Measurements from ENCODE around the gene SDHAF2. TPM values are rescaled to one million over a fixed set of nuclear protein-coding genes. Genes with fewer than 3 reads are reported as not detected.
A peak's percentile ranks its signal among the peaks of the same experiment; 100 is the strongest.
"Not testable (repeated sequence)": the region's sequence is repeated elsewhere in the genome, so short reads cannot be mapped to it uniquely, and the experiment has no call there.

The SDHAF2 gene
- 10 to 100 TPM; 24.6 to 59.4 TPM for total RNA-seq

- WGBS, result under 1% methylated on average over 79 of the region's 82 CpGs
- peak; percentile 71 for TF ChIP-seq POLR2A (IDR thresholded peaks at IDR 0.05)
- peak; percentile 92 for TF ChIP-seq POLR2AphosphoS5 (IDR thresholded peaks at IDR 0.05)
- TF ChIP-seq, protein P1, sequence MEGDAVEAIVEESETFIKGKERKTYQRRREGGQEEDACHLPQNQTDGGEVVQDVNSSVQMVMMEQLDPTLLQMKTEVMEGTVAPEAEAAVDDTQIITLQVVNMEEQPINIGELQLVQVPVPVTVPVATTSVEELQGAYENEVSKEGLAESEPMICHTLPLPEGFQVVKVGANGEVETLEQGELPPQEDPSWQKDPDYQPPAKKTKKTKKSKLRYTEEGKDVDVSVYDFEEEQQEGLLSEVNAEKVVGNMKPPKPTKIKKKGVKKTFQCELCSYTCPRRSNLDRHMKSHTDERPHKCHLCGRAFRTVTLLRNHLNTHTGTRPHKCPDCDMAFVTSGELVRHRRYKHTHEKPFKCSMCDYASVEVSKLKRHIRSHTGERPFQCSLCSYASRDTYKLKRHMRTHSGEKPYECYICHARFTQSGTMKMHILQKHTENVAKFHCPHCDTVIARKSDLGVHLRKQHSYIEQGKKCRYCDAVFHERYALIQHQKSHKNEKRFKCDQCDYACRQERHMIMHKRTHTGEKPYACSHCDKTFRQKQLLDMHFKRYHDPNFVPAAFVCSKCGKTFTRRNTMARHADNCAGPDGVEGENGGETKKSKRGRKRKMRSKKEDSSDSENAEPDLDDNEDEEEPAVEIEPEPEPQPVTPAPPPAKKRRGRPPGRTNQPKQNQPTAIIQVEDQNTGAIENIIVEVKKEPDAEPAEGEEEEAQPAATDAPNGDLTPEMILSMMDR (IDR thresholded peaks at IDR 0.05), result peak in 1 of 4 experiments; percentile 7
- peaks cover 0 to 9% of the 10 kb centered on the region in 2 donors for H3K36me3 ChIP-seq
- peaks cover 7% of the 10 kb centered on the region for H3K4me1 ChIP-seq (replicated peaks)
- no peaks in the 10 kb centered on the region for H3K27me3 ChIP-seq (replicated peaks; ENCODE audit: insufficient read depth)
- DNase-seq (ENCODE audit: low spot score), result peak; percentile 97
- intact Hi-C loops (cut with DNase I), result no loop called here
- peak within 1 kb of the TSS; percentile 93 to 98 for H3K27ac ChIP-seq
- peak within 1 kb of the TSS; percentile 69 to 97 for H3K4me3 ChIP-seq
- no peaks in the 10 kb centered on the region for H3K9me3 ChIP-seq
Measured at GRCh38 chr11:61429691-61430582, at the start of gene SDHAF2, which contains the start of gene CPSF7. TSS of gene SDHAF2 (plus strand) at chr11:61430124. CDS start at chr11:61430147, 23 bp downstream. TSS of gene CPSF7 (minus strand) at chr11:61429975. CDS start at chr11:61429235, 740 bp downstream.

- WGBS, result 96% methylated on average over 9 of the region's 9 CpGs
- no peak for DNase-seq (ENCODE audit: low spot score)
- TF ChIP-seq, protein P1 (IDR thresholded peaks at IDR 0.05), result no peak
- Histone ChIP-seq H3K27me3 (replicated peaks; ENCODE audit: insufficient read depth) (no peaks in the 10 kb centered on the region), H3K27ac (no peak overlapping the region), H3K9me3 (no peaks in the 10 kb centered on the region), H3K4me1 (replicated peaks) (peaks cover 4% of the 10 kb centered on the region), H3K36me3 (no peaks in the 10 kb centered on the region), H3K4me3 (no peak overlapping the region)
- intact Hi-C loops (cut with DNase I), result no loop called here
Measured at GRCh38 chr11:61380884-61381283, 49.0 kb upstream of the SDHAF2 start.

- H3K36me3 ChIP-seq; H3K27me3 ChIP-seq (replicated peaks; ENCODE audit: insufficient read depth); H3K4me1 ChIP-seq (replicated peaks); DNase-seq (ENCODE audit: low spot score); H3K9me3 ChIP-seq; H3K27ac ChIP-seq; H3K4me3 ChIP-seq: not testable (repeated sequence)
- 96% methylated on average over 5 of the region's 5 CpGs for WGBS
- intact Hi-C loops (cut with DNase I), result loop anchor here (2.0 kb wide), 1 partner anchor 47 kb away; no protein-coding TSS in a partner anchor
Measured at GRCh38 chr11:61383859-61384258, 46.1 kb upstream of the SDHAF2 start.

DNA sequence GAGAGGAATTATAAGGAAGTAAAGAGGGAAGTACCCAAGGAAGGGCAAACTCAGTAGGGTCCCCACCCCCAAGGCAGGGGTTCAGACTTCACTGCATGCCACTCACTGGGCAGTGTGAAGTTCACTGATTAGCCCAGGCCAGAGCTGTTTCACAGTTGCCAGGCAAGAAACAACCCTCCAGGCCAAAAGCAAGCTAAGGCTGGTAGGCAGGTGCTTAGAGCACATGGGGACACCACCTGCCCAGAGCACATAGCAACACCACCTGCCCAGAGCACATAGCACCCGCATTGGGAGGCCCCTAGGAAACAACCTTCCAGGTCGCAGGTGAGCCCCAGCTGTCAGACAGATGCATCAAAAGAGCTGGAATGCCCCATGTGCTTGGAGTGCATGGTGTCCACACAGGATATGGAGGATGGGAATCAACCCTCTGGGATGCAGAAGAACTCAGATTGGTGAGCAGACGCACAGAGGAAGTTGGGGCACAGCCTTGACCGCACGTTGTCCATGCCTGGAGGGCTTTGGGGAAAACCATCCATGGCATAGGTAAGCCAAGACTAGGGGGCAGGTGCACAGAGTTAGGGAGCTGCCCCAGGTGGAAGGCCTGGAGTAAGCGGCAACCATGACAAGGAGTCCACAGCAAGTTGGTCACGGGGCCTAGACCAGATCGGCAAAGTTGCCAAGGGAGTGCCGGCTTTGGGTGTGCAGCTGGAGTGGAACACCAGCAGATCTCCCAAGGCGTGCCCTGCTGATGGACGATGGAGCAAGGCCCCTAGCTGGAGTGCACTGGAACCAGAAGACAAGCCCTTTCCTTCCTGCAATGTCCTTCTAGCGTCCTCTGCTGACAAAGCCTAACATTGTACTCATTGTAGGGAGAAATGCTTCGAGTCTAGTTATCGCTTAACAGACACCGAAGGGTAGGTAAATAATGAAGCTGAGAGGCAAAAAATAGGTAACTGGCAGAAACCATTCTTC is 45.4 kb upstream of the SDHAF2 start:
- Histone ChIP-seq H3K9me3 (no peaks in the 10 kb centered on the region), H3K4me1 (replicated peaks) (no peaks in the 10 kb centered on the region), H3K36me3 (no peaks in the 10 kb centered on the region), H3K4me3 (no peak overlapping the region), H3K27ac (no peak overlapping the region), H3K27me3 (replicated peaks; ENCODE audit: insufficient read depth) (no peaks in the 10 kb centered on the region)
- intact Hi-C loops (cut with DNase I), result loop anchor here (2.0 kb wide), 1 partner anchor 48 kb away; no protein-coding TSS in a partner anchor
- TF ChIP-seq POLR2A (IDR thresholded peaks at IDR 0.05) (no peak), POLR2AphosphoS5 (IDR thresholded peaks at IDR 0.05) (no peak)
- TF ChIP-seq, protein P1 (IDR thresholded peaks at IDR 0.05), result peak in 1 of 4 experiments; percentile 4
- 86% methylated on average over 15 of the region's 15 CpGs for WGBS
- no peak for DNase-seq (ENCODE audit: low spot score)

DNA sequence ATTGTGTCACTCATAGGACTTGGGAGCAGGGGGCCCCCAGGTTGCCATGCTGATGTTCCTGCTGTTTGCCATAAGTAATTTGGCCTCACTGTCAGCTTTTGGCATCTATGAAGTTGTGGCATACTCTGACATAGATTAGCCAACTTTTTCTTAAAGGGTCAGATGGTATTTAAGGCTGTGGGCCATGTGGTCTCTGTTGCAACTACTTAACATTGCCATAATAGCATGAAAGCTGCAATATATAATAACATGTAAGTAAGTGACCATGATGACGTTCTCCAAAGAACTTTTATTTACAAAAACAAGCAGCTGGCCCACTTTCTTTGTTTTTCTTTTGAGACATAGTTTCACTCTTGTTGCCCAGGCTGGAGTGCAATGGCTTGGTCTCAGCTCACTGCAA is 39.8 kb upstream of the SDHAF2 start:
- WGBS, result 75% methylated on average over 1 of the region's 1 CpG
- intact Hi-C loops (cut with DNase I), result no loop called here

More for the DNA sequence above, 39.8 kb upstream of the SDHAF2 start:
- H3K4me1 ChIP-seq (replicated peaks), result no peaks in the 10 kb centered on the region
- DNase-seq (ENCODE audit: low spot score), result no peak
- no peak overlapping the region for H3K4me3 ChIP-seq
- H3K9me3 ChIP-seq, result no peaks in the 10 kb centered on the region
- no peak for TF ChIP-seq POLR2AphosphoS5 (IDR thresholded peaks at IDR 0.05)
- no peak for TF ChIP-seq POLR2A (IDR thresholded peaks at IDR 0.05)
- TF ChIP-seq, protein P1 (IDR thresholded peaks at IDR 0.05), result no peak
- no peak overlapping the region for H3K27ac ChIP-seq
- H3K36me3 ChIP-seq, result peaks cover 0 to 3% of the 10 kb centered on the region in 2 donors
- no peaks in the 10 kb centered on the region for H3K27me3 ChIP-seq (replicated peaks; ENCODE audit: insufficient read depth)
